ENCODE data around the gene TXNDC15. TPM values are rescaled to one million over a fixed set of nuclear protein-coding genes. Genes with fewer than 3 reads are reported as not detected.
A peak's percentile ranks its signal among the peaks of the same experiment; 100 is the strongest.
"Not testable (repeated sequence)": the region's sequence is repeated elsewhere in the genome, so short reads cannot be mapped to it uniquely, and the experiment has no call there.

Gene TXNDC15
- total and polyA plus RNA-seq, 5 donors = 53.8 to 77.0 (median 68.5) TPM

DNA sequence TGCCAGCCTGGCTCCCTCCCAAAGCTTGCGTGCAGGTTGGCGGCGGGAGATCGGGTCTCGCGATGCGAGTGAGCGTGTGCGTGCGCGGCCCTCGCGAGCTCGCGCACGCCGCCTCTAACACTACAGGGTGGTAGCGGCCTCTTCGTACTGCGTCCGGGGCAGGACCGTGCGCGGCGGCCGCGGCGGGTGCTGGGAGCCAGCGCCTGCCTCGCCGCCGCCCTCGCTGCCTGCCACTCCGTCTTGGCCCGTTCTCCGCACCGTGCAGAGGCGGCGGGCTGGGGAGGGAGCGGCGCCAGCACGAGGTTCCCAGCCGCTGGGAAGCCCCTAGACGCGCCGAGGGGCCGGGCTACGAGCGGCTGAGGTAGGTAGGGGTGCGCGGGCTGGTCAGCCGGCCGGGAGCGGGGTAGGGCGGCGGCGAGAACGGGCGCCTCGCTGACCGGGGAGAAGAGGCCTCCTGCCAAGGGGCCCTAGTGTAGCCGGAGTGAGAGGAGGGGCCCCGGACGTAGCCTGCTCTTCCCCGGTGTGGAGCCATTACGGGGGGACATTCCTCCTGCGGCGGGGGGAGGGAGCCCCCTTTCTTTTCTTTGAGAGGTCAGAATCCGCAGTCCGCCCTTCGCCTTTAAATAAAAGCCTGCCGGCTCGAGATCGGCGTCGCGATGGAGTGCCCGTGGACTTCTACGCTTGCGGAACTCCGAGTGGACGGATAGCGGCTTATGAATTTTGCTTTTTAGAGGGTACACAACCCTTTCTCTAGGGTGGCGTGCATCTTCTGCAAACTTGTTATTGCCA, 28.1 kb upstream of the TXNDC15 start, which contains the start of gene C5orf24:
TSS of gene C5orf24 (plus strand) at position 117 of the 789 bp plus-strand sequence. CDS start 8,933 bp downstream, outside the sequence.
- Histone ChIP-seq H3K27me3 (ENCODE audit: control insufficient read depth, insufficient read depth) (no peaks in the 10 kb centered on the region), H3K4me1 (ENCODE audit: control insufficient read depth, insufficient read depth, low read length) (peaks cover 2% of the 10 kb centered on the region), H3K27ac (ENCODE audit: low read length) (peak within 1 kb of the TSS; percentile 87), H3K4me3 (ENCODE audit: low read length) (peak within 1 kb of the TSS; percentile 70), H3K9me3 (ENCODE audit: control insufficient read depth, low read length) (no peaks in the 10 kb centered on the region)
- DNase-seq (peak; percentile 96 to 99 (median 98)), ATAC-seq (peak; percentile 99)
- intact Hi-C loops (cut with DNase I) = loop anchor here in 1 of 4 donors (10.0 kb wide), 1 partner anchor 59 kb away; the partner anchor contains the start of gene PCBD2
- WGBS = under 1% methylated on average over 84 of the region's 84 CpGs

DNA sequence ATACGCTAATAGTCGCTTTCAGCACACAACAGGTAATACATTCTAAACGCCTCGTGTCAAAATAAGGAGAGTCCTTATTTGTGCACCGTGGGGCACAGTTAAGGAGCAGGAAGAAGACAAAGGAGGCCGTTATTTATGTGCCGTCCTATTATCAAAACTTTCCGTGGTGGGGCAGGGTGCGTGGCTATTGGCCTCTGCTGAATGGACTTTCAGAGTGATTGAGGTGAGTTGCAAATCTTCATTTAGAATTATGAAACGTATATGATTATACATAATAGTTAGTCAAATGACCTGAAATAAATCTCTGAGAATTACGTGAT, 27.6 kb upstream of the TXNDC15 start:
- H3K9me3 ChIP-seq (ENCODE audit: control insufficient read depth, low read length) = no peaks in the 10 kb centered on the region
- WGBS = 1% methylated on average over 11 of the region's 11 CpGs
- H3K4me1 ChIP-seq (ENCODE audit: control insufficient read depth, insufficient read depth, low read length) = peaks cover 2% of the 10 kb centered on the region
- intact Hi-C loops (cut with DNase I) = loop anchor here in 1 of 4 donors (10.0 kb wide), 1 partner anchor 58 kb away; the partner anchor contains the start of gene PCBD2
- no peaks in the 10 kb centered on the region for H3K27me3 ChIP-seq (ENCODE audit: control insufficient read depth, insufficient read depth)
- ATAC-seq (peak in 1 of 2 donors; percentile 20), DNase-seq (no peak)
- peak overlapping the region; percentile 87 for H3K27ac ChIP-seq (ENCODE audit: low read length)
- H3K4me3 ChIP-seq (ENCODE audit: low read length) = peak overlapping the region; percentile 70

- H3K27ac ChIP-seq (ENCODE audit: low read length); ATAC-seq; H3K4me1 ChIP-seq (ENCODE audit: control insufficient read depth, insufficient read depth, low read length); H3K9me3 ChIP-seq (ENCODE audit: control insufficient read depth, low read length); DNase-seq; H3K27me3 ChIP-seq (ENCODE audit: control insufficient read depth, insufficient read depth); H3K4me3 ChIP-seq (ENCODE audit: low read length): not testable (repeated sequence)
- intact Hi-C loops (cut with DNase I) = loop anchor here in 1 of 4 donors (10.0 kb wide), 1 partner anchor 55 kb away; the partner anchor contains the start of gene PCBD2
- 90% methylated on average over 7 of the region's 7 CpGs for WGBS
Observed at GRCh38 chr5:134849434-134849933, 24.7 kb upstream of the TXNDC15 start.

DNA sequence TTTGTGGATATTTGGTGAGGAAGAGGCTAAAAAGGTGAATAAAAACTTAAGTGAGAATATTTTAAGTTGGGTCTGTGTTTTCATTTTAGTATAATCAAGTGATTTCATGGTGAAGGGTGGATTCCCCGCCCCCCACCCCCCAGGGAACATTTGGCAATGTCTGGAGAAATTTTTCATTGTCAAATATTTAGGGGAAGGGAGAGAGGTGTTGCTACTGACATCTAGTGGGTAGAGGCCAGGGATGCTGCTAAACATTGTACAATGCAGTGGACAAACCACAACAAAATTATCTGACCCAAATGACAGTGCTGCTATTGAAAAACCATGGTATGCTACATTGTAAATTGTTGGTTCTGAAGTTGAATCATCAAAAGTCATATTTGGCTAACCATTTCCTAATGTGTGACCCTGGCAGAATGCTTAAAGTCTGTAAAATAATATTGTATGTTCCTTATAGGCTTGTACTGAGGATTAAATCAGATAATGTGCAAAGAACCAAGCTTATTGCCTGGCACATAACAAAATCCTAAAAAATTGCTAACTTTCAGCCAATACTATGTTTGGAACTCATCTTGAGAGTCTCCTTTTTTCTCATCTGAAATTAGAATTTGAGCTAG, 22.8 kb upstream of the TXNDC15 start:
- H3K4me1 ChIP-seq (ENCODE audit: control insufficient read depth, insufficient read depth, low read length) = no peaks in the 10 kb centered on the region

DNA sequence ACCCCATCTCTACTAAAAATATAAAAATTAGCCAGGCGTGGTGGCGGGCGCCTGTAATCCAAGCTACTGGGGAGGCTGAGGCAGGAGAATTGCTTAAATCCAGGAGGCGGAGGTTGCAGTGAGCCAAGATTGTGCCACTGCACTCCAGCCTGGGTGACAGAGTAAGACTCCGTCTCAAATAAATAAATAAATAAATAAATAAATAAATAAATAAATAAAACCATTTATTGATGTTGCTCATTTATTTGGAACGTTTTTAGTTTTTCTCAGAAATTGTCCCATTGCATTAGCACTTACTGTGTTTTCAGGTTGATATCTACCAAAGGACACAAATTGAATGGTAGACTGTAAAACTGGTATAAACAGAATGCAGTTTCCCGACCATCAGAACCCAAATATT, 17.7 kb upstream of the TXNDC15 start:
- ATAC-seq; DNase-seq; H3K4me1 ChIP-seq (ENCODE audit: control insufficient read depth, insufficient read depth, low read length); H3K27ac ChIP-seq (ENCODE audit: low read length); intact Hi-C loops (cut with DNase I); H3K4me3 ChIP-seq (ENCODE audit: low read length); H3K27me3 ChIP-seq (ENCODE audit: control insufficient read depth, insufficient read depth); H3K9me3 ChIP-seq (ENCODE audit: control insufficient read depth, low read length): not testable (repeated sequence)
- WGBS = 95% methylated on average over 7 of the region's 7 CpGs

More for the DNA sequence above, 22.8 kb upstream of the TXNDC15 start:
- Histone ChIP-seq H3K9me3 (ENCODE audit: control insufficient read depth, low read length) (no peaks in the 10 kb centered on the region), H3K27me3 (ENCODE audit: control insufficient read depth, insufficient read depth) (no peaks in the 10 kb centered on the region), H3K4me3 (ENCODE audit: low read length) (no peak overlapping the region), H3K27ac (ENCODE audit: low read length) (no peak overlapping the region)
- WGBS = 50% methylated on average over 1 of the region's 1 CpG
- ATAC-seq (no peak), DNase-seq (no peak)
- intact Hi-C loops (cut with DNase I) = no loop called here

- H3K27me3 ChIP-seq (ENCODE audit: control insufficient read depth, insufficient read depth) = no peaks in the 10 kb centered on the region
- WGBS = 63% methylated on average over 3 of the region's 3 CpGs
- no peaks in the 10 kb centered on the region for H3K9me3 ChIP-seq (ENCODE audit: control insufficient read depth, low read length)
- H3K4me1 ChIP-seq (ENCODE audit: control insufficient read depth, insufficient read depth, low read length) = no peaks in the 10 kb centered on the region
- ATAC-seq (no peak), DNase-seq (no peak)
- no peak overlapping the region for H3K4me3 ChIP-seq (ENCODE audit: low read length)
- intact Hi-C loops (cut with DNase I) = no loop called here
- H3K27ac ChIP-seq (ENCODE audit: low read length) = no peak overlapping the region
Observed at GRCh38 chr5:134857401-134857800, 16.8 kb upstream of the TXNDC15 start.

GRCh38 chr5:134864707-134865106, 9.5 kb upstream of the TXNDC15 start:
- H3K4me1 ChIP-seq (ENCODE audit: control insufficient read depth, insufficient read depth, low read length) = no peaks in the 10 kb centered on the region
- ATAC-seq (no peak), DNase-seq (no peak)
- intact Hi-C loops (cut with DNase I) = no loop called here
- H3K4me3 ChIP-seq (ENCODE audit: low read length) = no peak overlapping the region
- WGBS = 94% methylated on average over 2 of the region's 2 CpGs
- H3K27ac ChIP-seq (ENCODE audit: low read length) = no peak overlapping the region
- H3K9me3 ChIP-seq (ENCODE audit: control insufficient read depth, low read length) = no peaks in the 10 kb centered on the region
- no peaks in the 10 kb centered on the region for H3K27me3 ChIP-seq (ENCODE audit: control insufficient read depth, insufficient read depth)

DNA sequence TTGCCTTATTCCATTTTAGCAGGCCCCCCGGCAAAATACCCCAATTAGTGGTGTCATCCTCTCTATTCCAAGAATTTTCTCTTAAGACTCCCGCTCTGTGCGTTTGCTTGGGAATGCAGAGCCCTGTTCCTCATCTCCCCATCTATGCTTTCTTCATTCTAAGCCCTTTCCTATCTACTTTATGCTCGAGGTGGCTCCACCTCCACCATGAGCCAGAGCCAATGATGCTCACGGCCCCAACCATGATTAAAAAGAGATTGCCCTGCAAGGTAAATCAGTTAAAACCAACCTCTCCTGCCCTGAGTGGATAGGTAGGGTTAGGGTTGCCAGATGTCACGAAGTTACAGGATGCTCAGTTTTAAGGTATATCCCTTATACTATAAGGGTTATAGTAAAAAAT, 677 bp upstream of the TXNDC15 start:
- WGBS = 87% methylated on average over 6 of the region's 6 CpGs
- peak overlapping the region; percentile 96 for H3K27ac ChIP-seq (ENCODE audit: low read length)
- H3K27me3 ChIP-seq (ENCODE audit: control insufficient read depth, insufficient read depth) = no peaks in the 10 kb centered on the region
- H3K9me3 ChIP-seq (ENCODE audit: control insufficient read depth, low read length) = no peaks in the 10 kb centered on the region
- H3K4me3 ChIP-seq (ENCODE audit: low read length) = peak overlapping the region; percentile 78
- ATAC-seq = no peak
- no peak for DNase-seq
- intact Hi-C loops (cut with DNase I) = no loop called here
- H3K4me1 ChIP-seq (ENCODE audit: control insufficient read depth, insufficient read depth, low read length) = peaks cover 3% of the 10 kb centered on the region

- Histone ChIP-seq H3K4me1 (ENCODE audit: control insufficient read depth, insufficient read depth, low read length) (peaks cover 3% of the 10 kb centered on the region), H3K27me3 (ENCODE audit: control insufficient read depth, insufficient read depth) (no peaks in the 10 kb centered on the region), H3K4me3 (ENCODE audit: low read length) (peak overlapping the region; percentile 78), H3K9me3 (ENCODE audit: control insufficient read depth, low read length) (no peaks in the 10 kb centered on the region), H3K27ac (ENCODE audit: low read length) (peak overlapping the region; percentile 96)
- peak; percentile 73 to 81 for ATAC-seq
- whole genome bisulfite sequencing = 7% methylated on average over 20 of the region's 20 CpGs
- intact Hi-C loops (cut with DNase I) = no loop called here
- peak; percentile 76 to 86 (median 77) for DNase-seq
Observed at GRCh38 chr5:134874831-134875655, 872 bp downstream of the TXNDC15 start.

- intact Hi-C loops (cut with DNase I) = no loop called here
- ATAC-seq = no peak
- H3K9me3 ChIP-seq (ENCODE audit: control insufficient read depth, low read length) = no peaks in the 10 kb centered on the region
- no peak overlapping the region for H3K4me3 ChIP-seq (ENCODE audit: low read length)
- no peak overlapping the region for H3K27ac ChIP-seq (ENCODE audit: low read length)
- no peak for DNase-seq
- H3K4me1 ChIP-seq (ENCODE audit: control insufficient read depth, insufficient read depth, low read length) = peaks cover 3% of the 10 kb centered on the region
- H3K27me3 ChIP-seq (ENCODE audit: control insufficient read depth, insufficient read depth) = no peaks in the 10 kb centered on the region
Observed at GRCh38 chr5:134877159-134877558, 3.0 kb downstream of the TXNDC15 start.
